Activated CD4-positive, alpha-beta T cell treated with anti-CD3 and anti-CD28 coated beads, Interleukin-10, Interleukin-2, amounts not matched to agents 100 ng/mL and 50 ng/mL, durations not matched to agents 16 hours and 8 hours (primary cell): ENCODE data around the gene GPC1.

Source experiments
- DNase-seq: peaks from one replicate; pipeline ENCODE4 v3.0.0-alpha.2; 2020

Gene GPC1

DNA sequence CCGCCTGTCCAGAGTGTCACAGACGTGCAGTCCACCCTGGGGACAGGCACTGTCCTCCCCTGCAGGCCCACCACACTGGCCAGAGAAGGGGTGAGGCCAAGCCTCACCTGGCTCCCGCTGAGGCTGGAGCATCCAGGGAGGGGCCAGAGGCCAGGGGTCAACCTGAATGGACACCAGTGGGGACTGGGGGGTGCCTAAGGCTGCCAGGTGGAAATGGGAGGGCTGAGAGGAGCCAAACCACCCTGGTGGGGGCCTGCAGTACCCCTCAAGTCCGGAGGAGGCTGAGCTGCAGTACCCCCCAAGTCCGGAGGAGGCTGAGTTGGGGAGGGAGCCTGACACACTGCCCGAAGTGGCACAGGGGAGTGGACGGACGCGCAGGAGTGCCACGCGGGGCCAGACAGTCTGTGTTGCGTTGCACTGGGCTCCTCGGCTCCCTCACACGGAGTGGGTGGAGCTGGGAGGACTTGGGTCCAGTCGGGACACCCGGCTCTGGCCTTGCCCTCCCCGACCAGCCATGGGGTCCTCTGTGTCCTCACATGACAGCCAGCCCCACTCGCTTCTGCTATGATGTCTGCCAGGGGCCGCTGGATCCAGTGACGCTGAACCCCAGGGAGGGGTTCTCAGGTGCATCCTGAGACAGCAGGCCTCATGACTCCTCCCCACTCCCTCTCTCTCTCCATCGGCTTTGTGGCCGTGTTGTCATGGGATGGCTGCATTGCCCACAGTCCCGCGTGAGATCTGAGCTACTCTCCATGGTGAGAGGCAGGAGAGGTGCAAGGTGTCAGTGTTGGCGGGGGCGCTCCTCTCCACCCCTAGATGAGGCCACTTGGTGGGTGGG is 22.3 kb upstream of the GPC1 start:
- no peak for DNase-seq

DNA sequence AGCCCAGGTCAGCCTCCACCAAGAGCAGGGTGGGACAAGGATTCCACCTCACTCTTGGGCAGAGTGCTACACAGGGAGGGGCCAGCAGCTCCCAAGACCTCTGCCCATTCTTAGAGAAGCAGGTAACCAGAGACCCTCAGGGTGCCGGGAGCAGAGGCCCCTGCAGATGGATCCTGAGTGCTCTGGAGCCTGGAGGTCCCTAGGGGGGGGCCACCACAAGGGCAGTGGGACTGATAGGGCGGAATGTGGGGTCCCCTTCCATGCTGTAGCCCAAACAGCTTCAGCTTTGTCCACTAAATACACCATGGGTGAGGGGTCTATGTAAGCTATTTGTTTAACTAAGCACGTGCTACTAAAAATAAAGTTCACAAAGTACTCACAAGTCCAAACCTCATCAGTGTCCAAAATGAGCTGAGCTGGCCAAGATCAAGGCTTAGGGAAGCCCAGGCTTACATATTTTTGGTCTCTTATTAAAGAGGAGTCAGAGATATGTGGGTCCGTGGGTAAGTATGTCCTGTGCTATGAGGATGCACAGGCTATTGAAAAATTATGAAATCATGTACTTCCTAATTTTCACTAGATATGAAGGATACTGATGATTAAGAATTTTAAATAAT is 21.5 kb upstream of the GPC1 start:
- no peak for DNase-seq

DNA sequence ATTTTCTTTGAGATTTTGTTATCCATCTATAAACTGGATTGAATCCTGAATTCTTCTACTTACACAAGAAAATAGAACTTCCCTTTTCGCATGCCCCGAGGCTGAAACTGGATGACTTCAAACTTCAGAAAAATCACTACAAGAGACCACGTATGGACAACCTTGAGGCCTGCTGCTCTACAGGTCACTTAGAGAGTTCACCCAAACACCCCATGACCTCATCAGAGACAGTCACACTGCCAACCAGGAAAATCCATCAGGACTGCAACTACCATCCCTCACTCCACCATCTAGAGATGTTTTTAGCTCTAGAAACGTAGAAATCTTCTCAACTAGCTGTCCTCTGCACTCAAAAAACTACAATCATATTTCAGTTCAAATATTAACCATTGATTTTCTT is 18.6 kb upstream of the GPC1 start:
- no peak for DNase-seq

DNA sequence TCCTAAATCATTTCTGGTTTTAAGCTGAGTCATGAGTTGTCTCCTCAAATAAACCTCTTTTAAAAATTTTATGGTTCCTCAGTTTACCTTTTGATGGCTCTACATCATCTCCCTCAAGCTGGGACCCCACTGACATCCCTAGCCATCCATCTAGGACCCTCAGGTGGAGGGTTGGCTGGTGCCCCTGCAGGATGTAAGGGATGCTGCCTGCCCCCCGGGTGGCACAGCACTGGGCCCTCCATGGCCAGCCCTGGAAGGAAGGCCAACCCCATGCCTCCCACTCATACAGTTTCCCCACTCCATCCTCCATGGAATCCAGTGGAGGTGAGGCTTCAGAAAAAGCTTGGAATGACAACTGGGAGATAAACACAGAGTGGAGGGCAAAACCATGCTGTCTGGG is 17.2 kb upstream of the GPC1 start:
- no peak for DNase-seq

DNA sequence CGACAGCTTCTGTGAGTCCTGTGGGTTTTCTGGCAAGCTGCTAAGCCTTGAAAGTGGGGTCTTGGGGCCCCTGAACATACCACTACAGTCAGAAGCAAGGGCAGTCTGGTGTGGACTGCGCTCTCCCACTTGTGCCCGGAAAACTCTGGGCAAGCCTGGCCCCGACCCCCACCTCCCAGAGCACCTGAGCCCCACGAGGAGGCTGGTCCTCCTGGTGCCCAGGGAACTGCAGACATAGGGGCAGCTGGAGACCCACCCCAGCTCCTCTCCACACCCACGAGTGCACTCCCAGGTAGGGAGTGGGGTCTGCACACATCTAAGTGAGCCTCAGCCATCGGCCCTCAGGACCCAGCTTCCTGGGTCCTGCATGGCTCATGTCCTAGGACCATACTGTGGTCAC is 16.2 kb upstream of the GPC1 start:
- no peak for DNase-seq

DNA sequence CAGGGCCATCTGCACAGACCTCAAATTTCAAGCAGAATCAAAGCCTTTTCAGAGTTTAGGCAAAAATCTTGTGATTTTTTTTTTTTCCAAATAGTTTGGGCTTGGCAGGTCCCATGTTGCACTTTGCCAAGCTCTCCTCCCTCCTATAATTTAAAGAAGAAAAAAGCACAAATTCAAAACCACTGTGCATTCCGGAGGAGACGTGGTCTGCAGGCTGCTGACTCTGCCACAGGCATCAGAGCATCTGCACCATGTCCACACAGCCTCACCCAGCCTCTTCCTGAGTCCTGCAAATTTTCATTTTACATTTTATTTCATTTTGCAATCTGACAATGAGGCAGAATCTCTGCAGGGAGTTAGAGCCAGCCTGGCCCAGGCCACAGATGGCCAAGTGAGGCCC is 15.7 kb upstream of the GPC1 start:
- DNase-seq = no peak

DNA sequence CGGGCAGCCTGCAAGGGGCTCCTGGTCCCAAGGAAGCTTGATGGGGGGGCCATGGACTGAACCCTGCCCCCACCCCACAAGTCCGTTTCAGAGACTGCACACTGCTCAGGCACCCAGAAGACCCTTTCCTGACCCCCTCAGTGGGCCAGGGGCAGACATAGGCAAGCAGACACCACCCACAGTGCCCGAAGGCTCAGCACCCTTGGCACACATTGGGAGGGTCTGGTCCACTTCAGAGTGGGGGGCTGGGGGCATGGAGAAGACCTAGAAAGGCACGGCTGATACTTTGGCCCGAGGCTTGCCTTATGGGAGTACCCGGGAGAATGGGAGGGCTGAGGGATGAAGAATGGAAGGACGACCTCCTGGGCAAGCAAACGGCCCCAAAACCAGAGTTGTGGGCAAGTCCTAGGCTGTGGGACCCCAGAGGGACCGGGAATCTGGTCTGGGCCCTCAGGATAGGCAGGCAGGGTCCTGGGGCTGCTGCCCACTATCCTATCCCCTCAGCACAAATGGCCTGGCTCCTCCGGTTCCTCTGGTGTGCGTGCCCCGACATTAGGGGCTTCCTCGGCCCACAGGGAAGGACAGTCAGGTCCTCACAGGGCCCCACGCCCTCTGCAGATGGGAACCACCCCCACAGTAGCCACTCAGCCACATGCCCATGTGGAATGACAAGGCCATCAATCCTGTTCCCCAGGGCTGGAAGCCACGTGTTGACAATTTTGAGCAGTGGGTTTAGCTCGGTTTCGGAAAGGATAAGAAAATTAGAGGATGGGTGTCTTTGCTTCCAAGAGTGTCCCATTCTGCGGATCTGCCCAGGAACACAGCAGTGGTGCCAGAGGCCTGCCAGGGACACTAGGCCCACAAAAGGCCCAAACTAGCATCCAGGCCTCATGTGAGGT is 15.0 kb upstream of the GPC1 start:
- no peak for DNase-seq

DNA sequence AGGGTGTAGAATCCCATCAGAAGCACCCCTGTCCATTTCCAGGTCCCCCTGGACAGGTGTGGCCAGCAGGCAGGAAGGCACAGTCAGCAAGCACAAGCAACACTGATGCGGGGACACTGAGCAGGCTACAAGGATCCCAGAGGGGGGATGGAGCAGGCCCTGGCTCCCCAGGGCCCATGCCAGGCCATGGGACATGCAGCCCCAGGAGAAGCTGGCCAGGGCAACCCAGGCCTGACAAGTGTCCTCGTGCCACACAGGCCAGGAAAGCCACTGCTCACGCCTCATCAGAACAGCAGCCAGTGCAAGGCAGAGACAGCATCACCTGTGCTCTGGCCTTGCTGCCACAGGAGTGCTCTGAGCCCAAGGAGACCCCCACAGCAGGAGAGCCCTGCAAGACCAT is 14.1 kb upstream of the GPC1 start:
- no peak for DNase-seq

DNA sequence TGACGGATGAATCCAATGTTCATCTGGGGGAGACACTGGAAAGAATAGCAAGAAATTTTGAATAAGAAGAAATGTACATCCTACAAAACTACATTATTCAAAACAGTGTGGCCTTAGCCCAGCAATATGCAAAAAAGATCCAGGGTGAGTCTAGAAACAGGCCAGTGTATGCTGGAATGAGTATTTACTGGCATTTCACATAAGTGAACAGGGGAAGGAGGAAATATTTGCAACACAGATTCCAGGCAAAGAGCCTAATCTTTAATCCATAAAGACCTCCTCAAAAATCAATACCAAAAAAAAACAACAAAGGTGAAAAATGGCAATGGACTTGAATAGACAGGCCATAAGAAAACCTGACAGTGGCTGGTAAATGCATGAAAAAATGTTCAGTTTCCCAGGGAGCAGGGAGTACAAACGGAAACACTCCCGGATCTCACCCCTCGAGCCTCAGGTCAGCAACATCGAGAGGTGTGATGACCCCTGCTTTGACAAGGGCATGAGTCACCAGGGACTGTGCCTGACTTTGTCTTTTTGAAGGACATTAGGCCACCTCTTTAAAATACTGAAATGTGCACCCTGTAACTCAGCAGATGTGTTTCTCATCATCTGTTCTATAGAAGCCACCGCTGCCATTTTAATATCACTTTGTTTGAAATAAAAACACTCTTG is 12.7 kb upstream of the GPC1 start:
- DNase-seq = no peak

DNA sequence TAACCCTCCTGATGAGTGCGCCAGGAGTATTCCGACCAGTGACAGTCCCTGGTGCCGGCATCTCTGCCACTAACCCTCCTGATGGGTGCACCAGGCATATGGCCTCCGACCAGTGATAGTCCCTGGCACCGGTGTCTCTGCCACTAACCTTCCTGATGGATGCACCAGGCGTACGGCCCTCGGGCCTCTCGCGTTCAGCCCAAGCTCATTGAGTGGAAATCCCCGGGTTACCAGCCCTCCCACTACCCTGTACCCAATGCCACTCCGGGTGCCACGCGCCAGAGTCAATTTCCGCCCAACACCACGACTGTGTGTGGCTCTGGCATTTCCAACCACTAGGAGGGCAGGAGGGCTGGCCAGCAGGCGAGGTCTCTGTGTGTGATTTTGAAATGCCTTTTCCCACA is 11.7 kb upstream of the GPC1 start:
- no peak for DNase-seq

DNA sequence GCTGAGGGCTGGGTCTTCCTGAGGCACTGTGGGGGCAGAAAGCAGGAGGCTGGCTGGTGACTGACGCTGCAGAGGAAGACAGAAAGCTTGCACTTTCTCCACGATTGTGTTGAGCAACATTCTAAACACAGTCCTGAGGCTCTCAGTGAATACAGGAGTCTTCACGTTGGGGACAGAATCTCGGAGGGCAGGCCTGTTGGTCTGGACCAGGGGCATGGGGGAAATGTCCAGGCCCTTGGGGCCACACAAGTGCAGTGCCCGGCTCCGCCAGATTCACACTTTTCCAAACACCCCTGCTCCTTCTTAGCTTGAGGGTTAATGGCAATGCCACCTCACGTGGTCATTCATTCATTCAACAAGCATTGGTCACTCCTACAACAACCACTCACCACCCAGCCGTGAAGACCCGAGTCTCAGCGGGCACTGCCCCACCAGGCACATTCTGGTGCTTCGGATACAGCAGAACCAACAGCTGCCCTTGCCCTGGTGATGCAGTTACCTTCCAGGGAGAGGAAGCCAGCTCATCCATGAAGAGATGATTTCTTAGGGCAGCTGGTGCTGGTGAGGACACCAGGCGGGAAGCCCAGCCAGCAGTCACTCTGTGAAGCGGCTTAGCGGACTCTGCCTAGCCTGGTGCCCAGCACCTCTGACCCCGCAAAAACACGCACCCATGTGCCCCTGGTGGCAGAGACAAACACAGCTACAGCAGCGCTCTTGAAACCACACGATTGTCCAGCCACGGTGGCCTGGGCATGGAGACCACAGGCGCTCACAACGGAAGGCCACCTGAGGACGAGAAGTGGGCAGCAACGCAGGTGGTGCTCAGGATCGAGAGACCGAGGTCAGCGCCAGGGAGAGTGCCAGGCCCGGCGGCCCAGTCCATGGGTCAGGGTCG is 10.9 kb upstream of the GPC1 start:
- no peak for DNase-seq

DNA sequence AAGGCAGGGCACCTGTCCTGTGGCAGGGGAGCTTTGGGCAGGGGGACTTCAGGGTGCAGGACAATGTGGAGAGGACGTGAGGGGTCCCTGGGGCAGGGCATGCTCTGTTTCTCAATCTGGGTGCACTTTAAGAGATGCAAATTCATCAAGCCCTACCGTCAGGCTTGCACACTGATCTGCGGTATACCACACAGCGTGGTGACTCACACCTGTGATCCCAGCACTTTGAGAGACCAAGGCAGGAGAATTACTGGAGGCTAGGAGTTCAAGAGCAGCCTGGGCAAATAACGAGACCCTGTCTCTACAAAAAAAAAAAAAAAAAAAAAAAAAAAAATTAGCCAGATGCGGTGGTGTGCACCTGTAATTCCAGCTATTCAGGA is 10.2 kb upstream of the GPC1 start:
- no peak for DNase-seq

DNA sequence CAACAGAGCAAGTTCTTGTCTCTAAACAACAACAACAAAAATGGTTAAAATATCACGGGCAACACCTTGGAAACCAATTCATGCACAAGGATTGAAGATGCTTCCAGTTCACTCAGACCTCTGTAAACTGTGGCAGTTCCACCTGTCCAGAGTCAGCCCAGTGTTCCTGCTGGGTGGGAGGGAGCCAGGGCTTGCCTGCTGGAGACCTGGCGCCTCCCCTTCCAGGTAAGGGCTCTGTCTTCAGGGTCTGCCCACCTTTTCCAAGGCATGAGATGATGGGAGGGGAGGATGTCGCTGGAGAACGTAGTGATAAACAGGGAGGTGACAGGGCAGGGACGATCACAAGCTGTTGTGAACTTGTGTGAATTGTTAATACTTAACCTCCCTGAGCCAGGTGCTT is 9.8 kb upstream of the GPC1 start:
- no peak for DNase-seq

DNA sequence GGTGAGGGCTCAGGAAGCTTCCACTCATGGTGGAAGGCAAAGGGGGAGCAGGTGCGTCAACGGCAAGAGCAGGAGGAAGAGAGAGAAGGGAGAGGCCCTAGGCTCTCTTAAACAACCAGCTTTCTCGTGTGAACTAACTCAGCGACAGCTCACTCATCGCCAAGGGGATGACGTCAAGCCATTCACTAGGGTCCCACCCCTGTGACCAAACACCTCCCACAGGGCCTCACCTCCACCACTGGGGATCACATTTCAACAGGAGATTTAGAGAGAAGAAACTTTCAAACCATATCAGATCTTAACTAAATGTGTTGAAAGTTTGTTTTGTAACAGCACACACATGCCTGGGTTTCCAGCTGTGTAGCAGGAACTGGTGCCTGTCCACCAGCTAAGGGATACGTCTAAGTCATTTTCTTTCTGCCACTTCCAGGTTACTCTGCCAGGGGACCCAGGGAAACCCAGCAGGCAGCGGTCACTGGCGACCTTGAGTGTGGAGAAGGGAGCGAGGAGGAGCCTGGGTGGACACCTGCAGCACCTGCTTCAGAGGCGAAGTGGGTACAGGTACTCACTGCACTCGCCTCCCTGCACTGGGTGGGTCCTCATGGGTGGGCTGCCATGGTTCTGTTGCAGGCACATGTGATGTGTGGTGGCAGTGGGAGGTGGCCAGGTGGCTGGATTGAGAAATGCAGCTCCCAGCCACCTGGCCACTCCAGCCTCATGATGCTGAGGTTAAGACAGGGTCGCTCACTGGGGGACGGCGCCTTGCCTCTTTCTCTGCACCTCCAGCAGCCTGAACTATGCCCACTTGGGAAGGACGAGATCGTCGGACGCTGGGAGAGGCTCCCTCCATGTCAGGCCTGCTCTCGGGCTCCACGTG is 8.4 kb upstream of the GPC1 start:
- no peak for DNase-seq

DNA sequence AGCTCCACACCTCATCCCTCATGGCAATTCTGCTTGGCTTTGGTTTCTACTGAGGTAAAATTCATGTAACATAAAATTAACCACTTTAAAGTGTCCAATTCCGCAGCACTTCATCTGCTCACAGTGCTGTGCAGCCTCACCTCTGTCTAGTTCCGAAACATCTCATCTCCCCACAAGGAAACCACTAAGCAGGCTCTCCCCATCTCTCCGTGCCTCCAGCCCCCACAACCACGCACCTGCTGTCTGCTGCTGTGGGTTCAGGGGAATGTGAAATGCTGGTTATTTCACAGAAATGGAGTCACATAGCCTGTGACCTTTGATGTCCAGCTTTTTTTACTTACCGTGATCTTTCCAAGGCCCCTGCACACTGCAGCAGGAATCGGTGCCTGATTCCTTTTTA is 7.7 kb upstream of the GPC1 start:
- DNase-seq = peak; percentile 14

DNA sequence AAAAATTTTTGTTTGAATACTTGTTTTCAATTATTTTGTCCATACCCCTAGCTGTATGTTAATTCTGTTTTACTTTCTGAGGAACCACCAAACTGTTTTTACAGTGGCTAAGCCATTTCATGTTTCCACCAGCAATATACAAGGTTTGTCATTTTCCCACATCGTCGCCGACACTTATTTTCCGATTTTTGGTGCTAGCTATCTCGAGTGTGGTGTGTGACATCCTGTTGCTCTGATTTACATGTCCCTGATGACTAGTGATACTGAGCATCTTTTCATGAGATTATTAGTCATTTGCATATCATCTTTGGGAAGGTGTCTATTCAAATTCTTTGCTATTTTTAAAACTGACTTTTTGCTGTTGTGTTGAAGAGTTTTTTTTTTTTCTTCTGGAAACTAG is 7.2 kb upstream of the GPC1 start:
- DNase-seq = no peak

DNA sequence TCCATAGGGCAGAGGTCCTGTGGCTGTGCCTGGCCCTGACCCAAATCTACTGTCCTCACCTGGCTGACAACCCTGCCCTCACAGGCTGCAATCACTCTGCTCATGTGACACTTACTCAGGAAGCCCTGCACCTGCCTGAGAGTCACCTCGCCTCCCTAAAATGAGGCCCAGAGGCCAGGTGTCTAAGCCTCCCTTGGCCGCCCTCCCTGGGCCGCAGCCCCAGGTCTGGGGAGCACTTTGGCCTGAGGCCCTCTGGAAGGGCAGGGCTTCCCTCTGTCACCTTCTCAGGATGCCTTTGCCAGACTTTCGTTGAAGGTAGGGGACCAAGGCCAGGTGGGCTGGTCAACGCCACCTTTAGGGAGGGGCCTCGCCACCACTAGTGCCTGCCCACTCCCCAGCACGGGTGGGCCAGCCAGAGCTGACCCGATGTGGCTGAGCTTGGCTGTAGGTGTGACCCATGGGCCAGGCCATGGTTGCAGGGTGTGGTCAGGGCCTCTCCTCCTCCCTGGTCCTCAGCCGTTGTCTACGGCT is 6.1 kb upstream of the GPC1 start:
- DNase-seq = no peak

DNA sequence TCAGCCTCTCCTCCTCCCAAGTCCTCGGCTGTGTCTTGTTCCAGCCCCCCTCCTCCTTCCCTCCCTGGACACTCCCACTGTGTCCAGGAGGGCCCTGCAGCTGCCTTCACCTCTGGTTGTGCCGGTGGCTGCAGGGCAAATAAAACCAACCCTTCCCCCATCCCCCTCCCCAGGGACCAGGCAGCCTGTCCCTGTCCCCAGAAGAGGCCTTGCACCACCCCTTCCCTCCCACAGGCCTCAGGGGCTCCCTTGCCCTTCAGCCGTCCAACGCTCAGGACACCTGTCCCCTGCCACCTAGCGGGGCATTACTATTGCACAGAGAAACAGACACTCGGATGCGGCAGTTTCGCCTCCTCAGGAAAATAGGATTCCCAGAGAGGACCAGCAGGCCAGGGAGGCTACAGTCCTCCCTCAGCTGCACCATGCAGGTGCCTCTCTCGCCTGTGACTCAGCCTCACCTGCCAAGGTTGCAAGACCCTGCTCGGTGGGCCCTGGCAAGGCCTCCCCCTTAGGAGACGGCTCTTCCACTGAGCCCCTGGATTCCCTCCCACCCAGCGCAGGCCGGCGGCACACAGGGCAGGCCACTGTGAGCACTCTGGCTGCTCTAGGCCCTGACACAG is 5.5 kb upstream of the GPC1 start:
- no peak for DNase-seq

DNA sequence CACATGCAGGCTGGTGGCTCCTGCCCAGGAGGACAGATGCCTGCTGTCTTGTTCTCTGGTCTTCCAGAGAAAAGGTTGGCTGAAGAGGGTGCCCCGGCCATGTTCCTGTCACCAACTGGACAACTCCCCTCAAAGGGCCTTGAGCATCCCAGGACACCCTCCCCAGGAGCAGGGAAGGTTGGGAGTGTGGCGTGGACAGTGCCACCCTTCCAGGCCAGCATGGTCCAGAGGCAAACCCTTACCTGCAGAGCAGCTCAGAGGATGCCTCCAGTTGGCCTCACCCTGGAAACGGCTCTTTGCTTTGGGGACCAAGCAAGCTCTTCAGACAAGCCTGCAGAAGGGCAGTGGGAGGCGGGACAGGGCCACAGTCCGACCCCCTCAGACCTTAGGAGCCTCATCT is 4.9 kb upstream of the GPC1 start:
- DNase-seq = no peak

DNA sequence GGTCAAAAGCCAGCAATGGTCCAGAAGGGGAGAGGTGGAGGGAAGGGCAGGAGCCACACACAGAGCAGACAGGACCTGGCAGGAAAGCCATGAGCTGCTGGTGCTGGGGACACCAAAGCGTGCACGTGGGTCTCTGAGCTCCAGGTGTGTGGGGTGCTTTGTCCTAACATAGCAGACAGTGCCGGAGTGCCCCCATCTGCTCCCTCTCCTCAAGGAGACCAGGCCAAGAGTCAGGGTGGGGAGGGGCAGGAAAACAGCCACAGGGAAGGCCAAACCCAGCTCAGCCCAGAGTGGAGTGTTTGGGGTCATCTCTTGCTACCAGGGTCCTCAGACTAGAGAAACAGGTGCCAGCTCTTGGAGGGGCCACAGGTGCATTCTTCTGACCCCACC is 4.2 kb upstream of the GPC1 start:
- no peak for DNase-seq
